ENCODE measurements around the gene KDM5C. TPM values are rescaled to one million over a fixed set of nuclear protein-coding genes. Genes with fewer than 3 reads are reported as not detected.

Gene KDM5C
- total RNA-seq, 1 experiment from 2014 or later: 98.7 TPM

GRCh38 chrX:53266914-53267313, 41.9 kb upstream of the KDM5C start:
- peaks cover 2 to 4% of the 10 kb centered on the region in 2 experiments; a peak in 2 of 4 replicates for H3K4me1 Mint-ChIP-seq
- no peak overlapping the region for H2BK12ac ChIP-seq (ENCODE audit: insufficient read length, low read depth, low read length)
- H4K20me1 ChIP-seq (ENCODE audit: control insufficient read depth, insufficient read depth, insufficient read length): no peaks in the 10 kb centered on the region
- no peak overlapping the region for H2BK15ac ChIP-seq (ENCODE audit: low read depth, low read length)
- H3K27ac ChIP-seq (ENCODE audit: insufficient read length, low read depth, low read length): no peak overlapping the region
- no peak overlapping the region for H4K5ac ChIP-seq (ENCODE audit: insufficient read length, low read depth, low read length)
- peaks cover 40 to 41% of the 10 kb centered on the region in 2 experiments for H3K9me3 Mint-ChIP-seq
- no peak for DNase-seq
- no peak overlapping the region for H3K56ac ChIP-seq (ENCODE audit: insufficient read length, low read depth, low read length)
- no peaks in the 10 kb centered on the region for H3K27me3 ChIP-seq (ENCODE audit: insufficient read depth, low read length)
- H3K4ac ChIP-seq (ENCODE audit: low read depth, low read length): no peak overlapping the region
- H3K79me1 ChIP-seq (ENCODE audit: insufficient read depth, low read depth, low read length, poor library complexity, severe bottlenecking): no peaks in the 10 kb centered on the region
- no peaks in the 10 kb centered on the region for H3K27me3 Mint-ChIP-seq (ENCODE audit: low read depth)
- no peak for TF ChIP-seq CTCF (conservative IDR thresholded peaks at IDR 0.05)
- no peak overlapping the region for H4K91ac ChIP-seq (ENCODE audit: insufficient read length, low read depth, low read length)
- H3K4me3 Mint-ChIP-seq: no peak overlapping the region
- no peak overlapping the region for H2BK5ac ChIP-seq (ENCODE audit: insufficient read length, low read length)
- H3K79me2 ChIP-seq (ENCODE audit: insufficient read depth, low read length): no peaks in the 10 kb centered on the region
- no peak overlapping the region for H3K27ac Mint-ChIP-seq
- peaks cover 47% of the 10 kb centered on the region for H3K9me3 ChIP-seq (ENCODE audit: control insufficient read depth, low read depth, low read length)
- no peak overlapping the region for H3K23ac ChIP-seq (ENCODE audit: insufficient read length, low read depth, low read length)
- no peak overlapping the region for H3K9ac ChIP-seq (ENCODE audit: extremely low read depth, insufficient read length, low read length)
- no peak overlapping the region for H3K4me2 ChIP-seq (ENCODE audit: insufficient read depth, insufficient read length, low read length)
- H3K36me3 Mint-ChIP-seq (ENCODE audit: insufficient read depth in 1 of 3, low read depth in 3 of 3): peaks cover 10 to 12% (median 11%) of the 10 kb centered on the region in 3 experiments; a peak in 5 of 7 replicates
- no peak overlapping the region for H2AFZ ChIP-seq (ENCODE audit: low read length)
- no peak overlapping the region for H2BK20ac ChIP-seq (ENCODE audit: low read depth, low read length, poor library complexity, severe bottlenecking)
- no peaks in the 10 kb centered on the region for H3K23me2 ChIP-seq (ENCODE audit: insufficient read length, low read depth, low read length, poor library complexity, severe bottlenecking)
- no peak overlapping the region for H2BK120ac ChIP-seq (ENCODE audit: low read depth, low read length, poor library complexity, severe bottlenecking)
- H3K14ac ChIP-seq (ENCODE audit: insufficient read depth, low read length): no peak overlapping the region
- H4K8ac ChIP-seq (replicated peaks; ENCODE audit: insufficient read length, low read depth, low read length): no peak overlapping the region
- H3K4me1 ChIP-seq (ENCODE audit: insufficient read depth, low read length): no peaks in the 10 kb centered on the region
- no peak overlapping the region for H2AK5ac ChIP-seq (ENCODE audit: insufficient read length, low read length)
- no peak overlapping the region for H3T11ph ChIP-seq (ENCODE audit: low read length)
- no CpG with 5 or more reads among the region's 11 CpGs for WGBS (ENCODE audit: extremely low coverage, insufficient read length, low lambda C conversion rate)
- no peak overlapping the region for H3K18ac ChIP-seq (ENCODE audit: insufficient read length, low read depth, low read length)
